Measurements from ENCODE around the gene PARK7.
"Not testable (repeated sequence)": the region's sequence is repeated elsewhere in the genome, so short reads cannot be mapped to it uniquely, and the experiment has no call there.

The PARK7 gene

GRCh38 chr1:7943251-7943650, 18.3 kb upstream of the PARK7 start:
- no peak for DNase-seq

- no peak for DNase-seq
Observed at GRCh38 chr1:7948960-7949359, 12.6 kb upstream of the PARK7 start.

- DNase-seq: not testable (repeated sequence)
Observed at GRCh38 chr1:7952791-7953190, 8.7 kb upstream of the PARK7 start.

- peak; percentile 81 to 99 (median 95) for DNase-seq
Observed at GRCh38 chr1:7953850-7954609, 7.5 kb upstream of the PARK7 start.

- no peak for DNase-seq
Observed at GRCh38 chr1:7954683-7955082, 6.8 kb upstream of the PARK7 start.

GRCh38 chr1:7956218-7957032, 5.1 kb upstream of the PARK7 start:
- DNase-seq: no peak

GRCh38 chr1:7960165-7960564, 1.3 kb upstream of the PARK7 start:
- DNase-seq: no peak

GRCh38 chr1:7960867-7961215, 670 bp upstream of the PARK7 start:
- DNase-seq: no peak

- DNase-seq: no peak
Observed at GRCh38 chr1:7962014-7962335, 464 bp downstream of the PARK7 start.

- no peak for DNase-seq
Observed at GRCh38 chr1:7962636-7963377, 1.3 kb downstream of the PARK7 start.

GRCh38 chr1:7963378-7963730, 1.8 kb downstream of the PARK7 start:
- not testable (repeated sequence) for DNase-seq

- not testable (repeated sequence) for DNase-seq
Observed at GRCh38 chr1:7963841-7964240, 2.3 kb downstream of the PARK7 start.

- DNase-seq: no peak
Observed at GRCh38 chr1:7964476-7964875, 3.0 kb downstream of the PARK7 start.

- DNase-seq: no peak
Observed at GRCh38 chr1:7967196-7967595, 5.7 kb downstream of the PARK7 start.

GRCh38 chr1:7967651-7968050, 6.1 kb downstream of the PARK7 start:
- no peak for DNase-seq

GRCh38 chr1:7970246-7970645, 8.7 kb downstream of the PARK7 start:
- no peak for DNase-seq

- DNase-seq: no peak
Observed at GRCh38 chr1:7971024-7971423, 9.5 kb downstream of the PARK7 start.

GRCh38 chr1:7972285-7972684, 10.8 kb downstream of the PARK7 start:
- DNase-seq: no peak

- DNase-seq: no peak
Observed at GRCh38 chr1:7973086-7973485, 11.6 kb downstream of the PARK7 start.

GRCh38 chr1:7975212-7975865, 13.8 kb downstream of the PARK7 start:
- peak in 39 of 56 donors; percentile 1 to 66 (median 29) for DNase-seq

- DNase-seq: no peak
Observed at GRCh38 chr1:7980984-7981383, 19.5 kb downstream of the PARK7 start.
